ENCODE data around the gene GCGR. TPM values are rescaled to one million over a fixed set of nuclear protein-coding genes. Genes with fewer than 3 reads are reported as not detected.

The GCGR gene
- total and polyA plus RNA-seq, 10 of the 15 experiments (the other 5 are each of a cell fraction or from before 2014, with no cell fraction given): not detected

DNA sequence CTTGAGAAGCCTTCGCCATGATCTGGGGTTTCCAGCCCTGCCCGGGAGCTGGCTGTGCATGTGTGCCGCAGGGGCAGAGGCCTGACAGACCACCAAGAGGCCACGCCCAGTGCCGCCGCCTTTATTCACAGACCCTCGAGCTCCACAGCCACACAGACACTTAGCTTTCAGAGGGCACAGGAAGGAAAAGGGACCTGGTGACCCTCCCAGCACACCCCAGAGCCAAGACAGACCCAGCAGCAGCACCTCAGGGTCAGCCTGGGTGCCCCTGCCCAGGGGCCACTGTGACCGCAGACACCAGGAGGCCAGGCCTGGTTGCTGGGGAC, 18.3 kb downstream of the GCGR start:
- no peak for DNase-seq (ENCODE audit: low read depth, low spot score)
- no peak for ATAC-seq
- in situ Hi-C loops (cut with MboI): loop anchor here (5.0 kb wide), 1 partner anchor 105 kb away; no protein-coding TSS in a partner anchor
- POLR2A ChIA-PET: no interaction called here
- Histone ChIP-seq H4K20me1 (ENCODE audit: control insufficient read depth, insufficient read depth) (no peaks in the 10 kb centered on the region), H3K9me3 (replicated peaks; ENCODE audit: control insufficient read depth, insufficient read depth, low read length) (no peaks in the 10 kb centered on the region), H3K4me3 (no peak overlapping the region), H3K27ac (ENCODE audit: control insufficient read depth, insufficient read depth) (no peak overlapping the region), H2AFZ (ENCODE audit: control insufficient read depth, low read depth, low read length) (no peak overlapping the region), H3K4me2 (ENCODE audit: control insufficient read depth, insufficient read depth) (no peak overlapping the region), H3K4me1 (ENCODE audit: control insufficient read depth, insufficient read depth, low read length) (no peaks in the 10 kb centered on the region), H3K27me3 (replicated peaks in 1 of 2; ENCODE audit: control insufficient read depth in 2 of 2, insufficient read depth in 2 of 2, low read length in 1 of 2) (no peaks in the 10 kb centered on the region), H3K9ac (ENCODE audit: control insufficient read depth, insufficient read depth, low read length) (no peak overlapping the region), H3K79me2 (ENCODE audit: control insufficient read depth, insufficient read depth, low read length) (no peaks in the 10 kb centered on the region), H3K36me3 (ENCODE audit: control insufficient read depth in 2 of 2, insufficient read depth in 2 of 2, low read length in 1 of 2) (no peaks in the 10 kb centered on the region)
- no peak for FAIRE-seq
- intact Hi-C loops (cut with micrococcal nuclease; ENCODE audit: unreplicated experiment): no loop called here
- CTCF ChIA-PET: interaction anchor here (0.7 kb wide), 1 partner anchor 84 kb away, joined by 3 read pairs; no protein-coding TSS in a partner anchor
- BruUV-seq (replicated peaks): no TSS peak
- SMC1A ChIA-PET (ENCODE audit: uncharacterized antibody, unreplicated experiment): no interaction called here
- RAD21 ChIA-PET (ENCODE audit: unreplicated experiment): no interaction called here
- WGBS (ENCODE audit: insufficient coverage, insufficient replicate concordance, low lambda C conversion rate, missing lambda C conversion rate): 66% methylated on average over 8 of the region's 8 CpGs
- no peak for TF ChIP-seq POU2F2 (IDR thresholded peaks at IDR 0.05; ENCODE audit: borderline replicate concordance, low read depth, low read length)
- no peak for TF ChIP-seq CBFB (IDR thresholded peaks at IDR 0.05; ENCODE audit: low read depth)
- TF ChIP-seq PRDM15 (CRISPR knock-in tag; IDR thresholded peaks at IDR 0.05): no peak
- no peak for TF ChIP-seq ZBTB40 (IDR thresholded peaks at IDR 0.05; ENCODE audit: borderline replicate concordance)
- TF ChIP-seq RELA (IDR thresholded peaks at IDR 0.05; ENCODE audit: borderline replicate concordance, partially characterized antibody): no peak
- no peak for TF ChIP-seq YY1 (IDR thresholded peaks at IDR 0.05; ENCODE audit: low read depth, low read length)
- TF ChIP-seq CEBPB (IDR thresholded peaks at IDR 0.05; ENCODE audit: borderline replicate concordance in 1 of 2, low read depth in 2 of 2, low read length in 2 of 2): no peak
- TF ChIP-seq ZBED1 (IDR thresholded peaks at IDR 0.05; ENCODE audit: borderline replicate concordance): no peak
- TF ChIP-seq, protein P1, sequence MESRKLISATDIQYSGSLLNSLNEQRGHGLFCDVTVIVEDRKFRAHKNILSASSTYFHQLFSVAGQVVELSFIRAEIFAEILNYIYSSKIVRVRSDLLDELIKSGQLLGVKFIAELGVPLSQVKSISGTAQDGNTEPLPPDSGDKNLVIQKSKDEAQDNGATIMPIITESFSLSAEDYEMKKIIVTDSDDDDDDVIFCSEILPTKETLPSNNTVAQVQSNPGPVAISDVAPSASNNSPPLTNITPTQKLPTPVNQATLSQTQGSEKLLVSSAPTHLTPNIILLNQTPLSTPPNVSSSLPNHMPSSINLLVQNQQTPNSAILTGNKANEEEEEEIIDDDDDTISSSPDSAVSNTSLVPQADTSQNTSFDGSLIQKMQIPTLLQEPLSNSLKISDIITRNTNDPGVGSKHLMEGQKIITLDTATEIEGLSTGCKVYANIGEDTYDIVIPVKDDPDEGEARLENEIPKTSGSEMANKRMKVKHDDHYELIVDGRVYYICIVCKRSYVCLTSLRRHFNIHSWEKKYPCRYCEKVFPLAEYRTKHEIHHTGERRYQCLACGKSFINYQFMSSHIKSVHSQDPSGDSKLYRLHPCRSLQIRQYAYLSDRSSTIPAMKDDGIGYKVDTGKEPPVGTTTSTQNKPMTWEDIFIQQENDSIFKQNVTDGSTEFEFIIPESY (IDR thresholded peaks at IDR 0.05): no peak
- no peak for TF ChIP-seq CBX3 (IDR thresholded peaks at IDR 0.05; ENCODE audit: borderline replicate concordance, low read depth)
- no peak for TF ChIP-seq JUNB (IDR thresholded peaks at IDR 0.05)
- TF ChIP-seq NFYB (IDR thresholded peaks at IDR 0.05; ENCODE audit: insufficient read depth, low read depth, low read length): no peak
- TF ChIP-seq NR2C1 (IDR thresholded peaks at IDR 0.05): no peak
